HepG2 (cell line): ENCODE measurements around the gene MST1R. TPM values are rescaled to one million over a fixed set of nuclear protein-coding genes. Genes with fewer than 3 reads are reported as not detected.

Experiments used
- GMEB2 ChIP-seq: IDR thresholded peaks from 2 replicates; pipeline ENCODE4 v1.6.1; 2016; ENCODE audit warnings: missing biosample characterization, missing genetic modification reagents, low read depth
- MAFG ChIP-seq: sonication (generic); formaldehyde crosslinking; IDR thresholded peaks from 2 replicates; pipeline ENCODE4 v1.5.1; 2020; ENCODE audit warnings: mild to moderate bottlenecking, missing genetic modification reagents
- ZBTB4 ChIP-seq: sonication (generic); formaldehyde crosslinking; IDR thresholded peaks from 2 replicates; pipeline ENCODE4 v1.4.0; 2020; ENCODE audit warnings: missing genetic modification reagents, mild to moderate bottlenecking, borderline replicate concordance
- ZNF205 ChIP-seq: IDR thresholded peaks from 2 replicates; pipeline ENCODE4 v1.6.1; 2018; ENCODE audit warnings: missing biosample characterization, missing genetic modification reagents
- ZNF431 ChIP-seq: sonication (generic); formaldehyde crosslinking; IDR thresholded peaks from 2 replicates; pipeline ENCODE4 v1.9.0; 2022; ENCODE audit warnings: missing genetic modification reagents, low read depth, mild to moderate bottlenecking, borderline replicate concordance
- polyA plus RNA-seq, 8 experiments: library from polyadenylated mRNA; depleted of rRNA in 3 of 8; stranded (reverse) in 7 of 8; unstranded in 1 of 8; fragments of >200 nt; fragmentation: Illumina TruSeq in 4 of 8; extraction: Trizol in 4 of 8; gene quantifications; 2 replicates each; pipeline versions ENCODE4 v1.2.1 to v1.2.3, GENCODE V29; 2011 to 2016; ENCODE audit warnings: low read depth in 4 of 8, missing spikeins in 1 of 8, mixed read lengths in 1 of 8; ENCODE audit not compliant: insufficient read depth in 1 of 8
- total RNA-seq, 5 experiments: library from RNA; depleted of rRNA; stranded (reverse); fragments of >200 nt; fragmentation: Illumina TruSeq; extraction: Trizol; gene quantifications; 2 replicates each; pipeline ENCODE4 v1.2.3, GENCODE V29; 2016; ENCODE audit warnings: low read depth in 1 of 5

Gene MST1R
- total and polyA plus RNA-seq, 2 of the 13 experiments (the other 11 are each of a cell fraction or from before 2014, with no cell fraction given) = 0.11 to 0.77 TPM

- no peak for TF ChIP-seq ZBTB4 (CRISPR knock-in tag)
- no peak for TF ChIP-seq MAFG
- no peak for TF ChIP-seq GMEB2 (CRISPR knock-in tag)
- no peak for TF ChIP-seq ZNF205 (CRISPR knock-in tag)
- no peak for TF ChIP-seq ZNF431 (CRISPR knock-in tag)
Observed at GRCh38 chr3:49859576-49860305, 43.9 kb downstream of the MST1R start (continued).
